Measurements from ENCODE around the gene PTPRZ1.

DNA sequence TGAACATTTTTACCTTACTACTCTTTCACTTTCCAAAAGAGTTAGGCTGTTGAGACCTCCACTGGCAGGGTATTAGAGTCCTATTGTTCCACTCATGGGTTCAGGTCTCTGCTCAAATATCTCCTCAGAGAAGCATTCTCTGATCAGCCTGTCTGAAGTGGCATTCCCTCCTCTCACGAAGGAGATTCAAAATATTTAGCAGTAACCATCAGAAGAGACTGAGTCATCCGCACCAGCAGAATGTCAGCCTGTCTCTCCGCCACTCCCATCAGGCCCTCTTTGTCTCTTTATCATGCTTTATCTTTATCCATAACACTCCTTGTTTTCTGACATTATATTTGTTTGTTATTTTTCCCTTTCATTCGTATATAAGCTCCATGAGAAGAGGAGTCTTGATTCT, 192.0 kb downstream of the PTPRZ1 start:
- TF ChIP-seq POLR2AphosphoS5 (IDR thresholded peaks at IDR 0.05; ENCODE audit: low read depth, low read length) = no peak
- TF ChIP-seq POLR2A (IDR thresholded peaks at IDR 0.05; ENCODE audit: low read depth, low read length) = no peak
- no peak for TF ChIP-seq SPI1 (IDR thresholded peaks at IDR 0.05; ENCODE audit: low read depth, low read length)
- TF ChIP-seq TAF1 (IDR thresholded peaks at IDR 0.05; ENCODE audit: low read depth, low read length) = no peak
- TF ChIP-seq PAX5 (IDR thresholded peaks at IDR 0.05; ENCODE audit: insufficient read depth, low read length, severe bottlenecking) = no peak
- no peak for TF ChIP-seq POU2F2 (IDR thresholded peaks at IDR 0.05; ENCODE audit: low read depth, low read length)

Measured in GM12891 (cell line).